HG03097 (cell line): ENCODE measurements around the gene UCHL1.
"Not testable (repeated sequence)": the region's sequence is repeated elsewhere in the genome, so short reads cannot be mapped to it uniquely, and the experiment has no call there.

ENCODE experiments used
- ATAC-seq: cut with Tn5 transposase; IDR thresholded peaks from one replicate; pipeline ENCODE4 v1.9.1; 2021; ENCODE audit not compliant: unreplicated experiment, low FRiP score

The UCHL1 gene

GRCh38 chr4:41236032-41236431, 20.7 kb upstream of the UCHL1 start:
- no peak for ATAC-seq

GRCh38 chr4:41236508-41236907, 20.2 kb upstream of the UCHL1 start:
- ATAC-seq: no peak

DNA sequence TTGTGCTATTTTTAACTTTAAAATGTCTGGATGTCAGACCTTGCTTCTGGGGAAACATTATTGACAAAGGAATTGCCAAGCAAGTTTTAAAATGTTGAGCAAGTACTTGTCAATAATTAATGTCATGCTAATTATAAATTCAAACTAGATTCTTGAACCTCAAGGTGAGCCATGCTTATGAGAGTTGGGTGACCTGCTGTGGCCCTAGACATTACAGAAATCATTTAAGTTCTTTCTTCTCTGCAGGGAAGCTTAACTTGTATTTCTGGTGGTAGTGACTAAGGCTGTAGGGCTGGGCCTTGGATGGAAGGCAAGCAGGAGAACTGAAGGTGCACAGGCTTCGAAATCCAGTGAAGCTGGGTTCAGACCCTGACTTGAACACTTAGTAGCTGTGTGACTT, 14.8 kb upstream of the UCHL1 start:
- ATAC-seq: no peak

DNA sequence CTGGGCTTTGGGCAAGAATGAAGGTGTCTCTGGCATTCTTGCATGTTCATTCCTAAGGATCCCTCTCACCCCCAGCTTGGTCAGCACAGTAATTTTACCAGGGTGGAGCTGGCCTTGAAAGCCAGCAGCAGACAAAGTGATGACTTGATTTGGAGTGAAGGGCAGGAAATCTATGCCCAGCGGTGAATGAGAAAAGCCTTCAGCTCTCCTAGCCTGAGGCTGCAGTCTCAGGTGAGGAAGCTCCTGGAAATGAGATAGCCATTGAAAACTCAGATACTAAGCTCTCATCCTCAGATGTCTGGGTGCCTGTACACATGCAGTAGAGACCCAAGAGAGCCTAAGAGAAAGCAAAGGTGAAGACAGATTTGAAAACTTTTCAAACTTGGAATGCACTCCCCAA, 10.7 kb upstream of the UCHL1 start:
- no peak for ATAC-seq

DNA sequence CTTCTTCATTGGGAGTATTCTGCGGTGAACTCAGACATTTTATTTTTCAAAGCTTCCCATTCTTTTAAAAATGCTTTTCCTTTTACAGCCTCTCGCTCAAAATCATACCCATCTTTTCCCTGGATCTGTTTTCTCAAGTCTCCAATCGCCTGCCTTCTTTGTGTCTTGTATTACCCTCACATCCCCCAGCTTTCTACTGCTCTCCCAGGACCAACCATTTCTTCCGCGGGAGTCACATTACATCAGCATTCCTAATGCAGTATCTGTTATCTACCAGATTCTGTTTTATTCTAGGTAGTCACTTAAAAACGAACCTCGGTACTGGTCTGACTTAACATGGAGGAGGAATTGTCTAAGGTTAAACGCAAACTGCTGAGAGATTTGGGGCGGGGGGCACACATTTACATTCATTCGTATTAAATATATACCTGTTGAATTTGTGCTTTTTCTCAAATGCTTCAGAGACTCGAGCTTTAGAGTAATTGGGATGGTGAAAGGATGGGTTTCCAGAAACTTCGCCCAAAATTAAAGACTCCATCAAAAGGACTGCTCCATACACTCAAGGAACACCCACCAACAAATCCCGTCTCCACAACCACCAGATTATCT, 493 bp upstream of the UCHL1 start:
- no peak for ATAC-seq

GRCh38 chr4:41257257-41257901, 651 bp downstream of the UCHL1 start:
- ATAC-seq: no peak

GRCh38 chr4:41257906-41258305, 1.2 kb downstream of the UCHL1 start:
- ATAC-seq: no peak

DNA sequence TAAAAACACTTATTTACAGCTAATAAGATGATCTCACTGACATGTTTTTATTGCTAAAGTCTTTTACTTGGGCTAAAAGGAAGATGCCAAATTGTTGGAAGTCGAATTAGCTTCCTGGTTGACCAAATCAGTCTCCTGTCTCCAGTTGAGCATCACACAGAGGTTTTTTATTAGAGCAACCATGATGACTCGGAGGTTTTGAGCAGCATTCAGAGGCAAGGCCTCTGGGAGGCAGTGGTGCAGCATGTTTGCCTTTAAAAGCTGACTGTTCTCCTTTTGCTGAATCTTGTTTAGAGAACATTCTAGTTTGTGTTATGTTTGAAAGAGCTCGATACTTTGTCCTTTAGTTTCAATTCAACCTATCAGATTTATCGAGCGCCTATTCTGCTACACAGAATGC, 2.1 kb downstream of the UCHL1 start:
- no peak for ATAC-seq

DNA sequence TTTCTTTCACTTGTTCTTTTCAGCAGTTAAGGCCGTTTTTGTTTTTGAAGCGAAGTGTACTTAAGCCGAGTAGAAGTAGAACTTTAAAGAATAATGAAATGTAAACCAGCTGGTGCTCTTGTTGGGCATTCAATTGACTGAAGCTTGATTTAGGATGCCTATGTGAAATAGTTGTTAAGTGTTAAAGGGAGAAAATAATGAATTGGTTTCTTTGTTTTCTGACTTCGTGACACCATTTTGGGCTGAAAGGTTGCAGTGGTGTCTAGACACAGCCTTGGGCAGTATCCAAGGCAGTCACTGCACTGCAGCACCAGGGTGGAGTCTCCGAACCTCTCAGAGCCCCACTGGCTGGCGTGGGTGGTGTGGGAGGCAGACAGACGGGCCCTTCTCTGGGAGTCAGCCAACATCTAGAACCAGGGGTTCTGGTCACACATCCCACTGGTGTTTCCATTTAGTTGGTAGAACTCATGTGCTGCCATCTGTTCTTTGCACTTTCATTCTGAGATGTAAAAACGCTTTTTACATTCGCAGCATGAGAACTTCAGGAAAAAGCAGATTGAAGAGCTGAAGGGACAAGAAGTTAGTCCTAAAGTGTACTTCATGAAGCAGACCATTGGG, 3.5 kb downstream of the UCHL1 start:
- no peak for ATAC-seq

DNA sequence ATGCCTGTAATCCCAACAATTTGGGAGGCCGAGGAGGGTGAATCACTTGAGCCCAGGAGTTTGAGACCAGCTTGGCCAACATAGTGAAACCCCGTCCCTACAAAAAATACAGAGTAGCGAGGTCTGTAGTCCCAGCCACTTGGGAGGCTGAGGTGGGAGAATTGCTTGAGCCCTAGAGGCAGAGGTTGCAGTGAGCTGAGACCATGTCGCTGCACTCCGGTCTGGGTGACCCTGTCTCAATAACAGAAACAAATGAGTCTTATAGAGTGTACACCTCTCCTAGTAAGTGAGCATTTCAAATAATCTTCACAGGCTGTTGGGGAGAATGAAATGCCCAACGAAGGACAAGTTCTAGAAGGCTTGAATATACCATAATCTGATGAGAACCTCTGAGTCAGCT, 5.5 kb downstream of the UCHL1 start:
- no peak for ATAC-seq

- ATAC-seq: no peak
Observed at GRCh38 chr4:41264212-41264611, 7.5 kb downstream of the UCHL1 start.

GRCh38 chr4:41267997-41268396, 11.3 kb downstream of the UCHL1 start:
- no peak for ATAC-seq

- no peak for ATAC-seq
Observed at GRCh38 chr4:41268721-41269517, 12.2 kb downstream of the UCHL1 start.

- no peak for ATAC-seq
Observed at GRCh38 chr4:41269682-41270081, 13.0 kb downstream of the UCHL1 start.

DNA sequence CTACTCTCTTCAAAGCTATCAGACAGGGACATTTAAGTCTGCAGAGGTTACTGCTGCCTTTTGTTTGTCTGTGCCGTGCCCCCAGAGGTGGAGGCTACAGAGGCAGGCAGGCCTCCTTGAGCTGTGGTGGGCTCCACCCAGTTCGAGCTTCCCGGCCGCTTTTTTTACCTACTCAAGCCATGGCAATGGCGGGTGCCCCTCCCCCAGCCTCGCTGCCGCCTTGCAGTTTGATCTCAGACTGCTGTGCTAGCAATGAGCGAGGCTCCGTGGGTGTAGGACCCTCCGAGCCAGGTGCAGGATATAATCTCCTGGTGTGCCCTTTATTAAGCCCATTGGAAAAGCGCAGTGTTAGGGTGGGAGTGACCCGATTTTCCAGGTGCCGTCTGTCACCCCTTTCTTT, 19.2 kb downstream of the UCHL1 start:
- ATAC-seq: not testable (repeated sequence)

DNA sequence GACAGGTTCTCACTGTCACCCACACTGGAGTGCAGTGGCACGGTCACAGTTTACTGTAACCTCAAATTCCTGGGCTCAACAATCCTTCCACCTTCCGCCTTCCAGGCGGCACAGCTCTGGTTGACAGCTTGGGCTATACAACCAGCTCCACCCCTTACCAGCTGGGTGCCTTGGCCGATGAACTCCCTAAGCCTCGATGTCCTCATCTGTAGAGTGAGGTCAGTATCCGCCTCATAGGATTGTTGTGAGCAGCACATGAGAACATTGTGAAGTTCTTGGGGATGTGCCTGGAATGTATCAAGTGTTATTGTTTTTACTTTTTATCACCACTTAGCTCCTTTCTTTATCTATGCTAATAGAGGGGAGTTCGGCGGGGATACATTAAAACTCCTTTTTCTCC, 23.3 kb downstream of the UCHL1 start:
- ATAC-seq: no peak

DNA sequence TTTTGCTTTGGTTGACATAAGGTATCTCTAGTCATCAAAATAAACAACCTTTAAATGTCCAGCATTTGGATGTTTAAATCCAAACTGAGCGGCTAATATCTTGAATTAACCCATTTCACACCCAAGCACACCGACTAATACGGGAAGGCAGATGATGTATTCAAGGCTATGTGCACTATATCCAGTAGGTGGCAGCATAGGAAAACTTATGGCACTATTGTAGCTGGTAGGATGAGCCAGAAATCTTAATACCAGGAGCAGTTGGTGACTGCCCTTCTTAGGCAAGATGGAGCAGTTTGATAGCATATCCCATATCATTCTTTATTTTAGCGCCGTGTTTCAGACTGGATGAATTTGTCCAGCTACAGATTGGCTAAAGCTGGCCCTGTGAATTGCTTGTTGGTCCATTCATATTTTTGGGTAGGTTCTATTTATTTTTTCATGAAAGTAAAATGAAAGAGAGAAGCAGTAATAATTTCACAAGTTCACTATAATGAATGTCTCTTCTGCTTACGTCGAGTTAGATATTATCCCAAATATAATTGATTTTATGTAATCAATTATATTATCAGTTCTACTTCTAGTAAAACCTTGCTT, 24.4 kb downstream of the UCHL1 start:
- ATAC-seq: peak; percentile 94

DNA sequence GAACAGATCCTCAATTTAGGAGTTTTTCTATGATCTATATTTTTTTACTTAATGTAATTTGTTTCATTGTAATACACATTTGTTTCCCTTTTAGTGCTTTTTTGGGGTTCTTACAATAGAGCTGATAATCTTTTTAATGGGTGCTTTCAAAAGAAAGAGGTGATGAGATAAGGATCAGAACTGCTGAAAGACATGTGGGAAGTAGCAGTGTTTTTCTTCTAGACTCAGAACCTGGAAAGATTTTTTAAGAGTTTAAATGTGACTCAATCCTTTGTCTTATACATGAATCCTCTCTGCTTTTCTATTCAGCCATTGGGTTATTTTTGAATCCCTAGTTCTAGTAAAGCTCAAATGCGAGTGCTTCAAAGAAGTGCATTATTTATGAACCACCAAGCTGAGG, 25.6 kb downstream of the UCHL1 start:
- ATAC-seq: no peak

DNA sequence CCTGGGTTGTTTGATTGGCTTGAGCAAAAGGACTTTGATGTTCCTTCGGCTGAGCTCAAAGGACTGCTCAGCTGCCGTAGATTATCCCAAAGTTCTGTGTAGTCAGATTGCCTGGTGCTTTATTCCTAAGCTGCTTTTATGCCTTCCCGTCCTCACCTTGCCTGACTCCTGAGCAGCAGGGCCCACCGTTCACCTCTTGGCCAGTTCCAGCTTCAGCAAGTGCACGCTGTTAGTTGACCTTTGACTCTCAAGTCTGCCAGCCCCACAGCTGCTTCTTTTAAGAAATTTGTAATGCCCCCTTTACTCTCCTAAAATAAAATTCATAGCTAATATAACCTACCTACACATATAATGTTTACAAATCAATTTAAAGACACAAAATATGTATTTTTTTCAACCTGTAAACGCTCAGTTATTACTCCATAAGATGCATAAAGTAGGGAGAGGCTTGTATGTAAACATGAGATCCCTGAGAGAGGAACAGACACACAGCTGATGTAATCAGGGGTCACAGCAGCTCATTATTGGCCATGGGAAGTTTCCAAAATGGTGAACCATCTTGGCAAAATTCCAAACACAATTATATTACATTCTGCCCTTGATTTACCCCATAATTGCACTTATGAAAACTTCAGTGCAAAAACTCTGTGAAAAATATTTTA, 28.6 kb downstream of the UCHL1 start:
- ATAC-seq: no peak

DNA sequence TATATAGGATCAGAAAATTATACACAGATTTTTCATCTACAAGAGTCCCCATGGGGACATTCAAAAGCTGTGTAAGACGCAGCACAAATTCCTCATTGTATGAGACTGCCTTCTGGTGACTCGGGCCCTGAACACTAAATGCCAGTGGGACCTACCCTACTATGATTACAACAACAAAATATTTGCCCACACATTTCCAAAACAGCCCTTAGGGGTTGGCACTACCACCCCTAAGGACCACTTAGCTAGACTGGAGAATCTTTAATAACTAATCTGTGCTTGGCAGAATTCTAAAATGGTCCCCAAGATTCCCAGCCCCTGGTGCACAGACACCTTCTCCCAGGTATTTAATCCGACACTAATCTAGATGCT, 29.1 kb downstream of the UCHL1 start:
- ATAC-seq: no peak

DNA sequence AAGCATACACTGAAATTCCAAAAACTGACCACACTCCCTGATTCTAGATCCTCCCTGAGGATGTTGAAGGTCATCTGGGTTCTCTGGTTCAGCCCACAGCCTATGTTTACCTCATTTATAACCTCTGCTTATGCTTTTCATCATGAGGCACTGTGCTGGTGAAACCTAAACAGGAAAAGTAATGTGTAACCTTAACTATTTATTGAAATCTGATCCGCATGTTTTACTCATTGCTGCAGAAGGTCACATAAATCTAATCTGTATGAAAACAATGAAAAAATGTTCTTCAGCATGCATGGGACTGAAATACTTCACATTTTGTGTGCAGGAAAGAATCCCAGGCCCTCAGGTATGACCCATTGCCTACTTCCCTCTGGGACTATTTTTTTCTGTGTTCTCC, 30.3 kb downstream of the UCHL1 start:
- ATAC-seq: no peak
